ENCODE data around the gene R3HDM2.
"Not testable (repeated sequence)": the region's sequence is repeated elsewhere in the genome, so short reads cannot be mapped to it uniquely, and the experiment has no call there.

The R3HDM2 gene

GRCh38 chr12:57452937-57453509 is 22.2 kb upstream of the R3HDM2 start:
- DNase-seq (ENCODE audit: low read depth): no peak

DNA sequence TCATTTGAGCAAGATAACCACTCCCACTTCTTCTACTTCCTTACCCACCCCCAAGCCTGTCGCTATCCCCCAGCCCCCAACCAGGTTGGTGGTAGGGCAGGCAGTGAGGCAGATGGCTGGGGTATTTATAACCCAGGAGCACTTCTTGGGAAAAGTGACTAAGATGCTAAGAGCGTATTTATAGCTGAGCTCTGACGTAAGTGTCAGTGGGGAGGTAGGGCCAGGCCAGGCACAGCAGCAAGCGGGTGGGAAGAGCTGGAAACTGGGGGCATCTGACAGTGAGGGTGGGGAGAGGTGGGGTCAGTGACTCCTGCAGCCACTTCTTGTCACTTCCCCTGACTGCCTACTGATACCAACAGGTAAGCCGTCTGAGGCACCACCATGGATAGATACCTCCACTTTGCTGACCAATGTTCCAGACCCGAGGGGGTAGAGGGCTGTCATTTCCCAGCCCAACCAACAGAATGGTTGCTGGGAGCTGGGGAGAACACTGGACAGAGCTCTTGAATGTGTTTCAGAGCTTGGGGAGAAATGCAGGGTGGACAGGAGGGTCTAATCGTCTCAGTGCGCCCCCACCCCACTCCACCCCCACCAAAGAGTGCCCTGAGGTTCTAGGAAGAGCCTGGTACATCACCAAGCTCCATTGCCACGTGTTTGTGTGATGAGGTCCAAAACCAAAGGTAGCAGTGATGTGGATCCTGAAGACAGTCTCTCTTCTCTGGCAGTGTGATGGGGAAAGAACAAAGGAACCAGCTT is 21.5 kb upstream of the R3HDM2 start:
- no peak for DNase-seq (ENCODE audit: low read depth)

- DNase-seq (ENCODE audit: low read depth): no peak
Observed at GRCh38 chr12:57451233-57451778, 20.5 kb upstream of the R3HDM2 start.

GRCh38 chr12:57450057-57450456 is 19.2 kb upstream of the R3HDM2 start:
- DNase-seq (ENCODE audit: low read depth): no peak

GRCh38 chr12:57449375-57449774 is 18.5 kb upstream of the R3HDM2 start:
- no peak for DNase-seq (ENCODE audit: low read depth)

DNA sequence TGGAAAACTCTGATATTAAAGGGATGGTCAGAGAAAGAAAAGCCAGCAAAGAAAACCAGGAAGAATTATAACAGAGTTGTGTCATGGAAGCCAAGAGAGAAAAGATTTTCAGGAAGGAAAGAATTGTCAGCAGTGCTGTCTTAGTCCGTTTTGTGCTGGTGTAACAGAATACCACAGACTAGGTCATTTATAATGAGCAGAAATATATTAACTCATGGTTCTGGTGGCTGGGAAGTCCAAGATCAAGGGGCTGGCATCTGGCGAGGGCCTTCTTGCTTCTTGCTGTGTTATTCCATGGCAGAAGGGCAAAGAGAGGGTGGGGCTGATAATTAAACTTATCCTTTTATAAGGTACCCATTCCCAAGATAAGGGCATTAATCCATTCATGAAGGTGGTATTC is 17.8 kb upstream of the R3HDM2 start:
- DNase-seq (ENCODE audit: low read depth): no peak

DNA sequence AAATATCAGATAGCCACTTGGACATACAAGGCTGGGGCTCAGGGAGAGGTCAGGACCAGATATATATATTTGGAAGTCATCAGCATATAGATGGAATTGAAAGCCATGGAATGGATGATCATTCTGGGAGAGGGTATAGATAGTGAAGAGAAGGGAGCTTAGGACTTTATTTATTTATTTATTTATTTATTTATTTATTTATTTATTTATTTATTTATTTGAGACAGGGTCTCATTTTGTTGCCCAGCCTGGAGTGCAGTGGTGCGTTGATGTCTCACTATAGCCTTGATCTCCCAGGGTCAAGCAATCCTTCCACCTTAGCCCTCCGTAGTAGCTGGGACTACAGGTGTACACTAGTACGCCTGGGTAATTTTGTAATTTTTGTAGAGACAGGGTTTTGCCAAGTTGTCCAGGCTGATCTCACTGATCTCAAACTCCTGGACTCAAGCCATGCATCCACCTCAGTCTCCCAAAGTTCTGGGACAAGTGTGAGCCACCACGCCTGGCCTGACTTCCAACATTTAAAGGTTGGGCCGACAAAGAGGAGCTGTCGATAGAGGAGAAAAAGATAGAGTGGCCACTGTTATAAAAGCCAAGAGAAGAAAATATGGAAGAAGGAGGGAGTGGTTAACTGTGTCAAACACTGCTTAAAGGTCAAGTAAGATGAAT is 15.6 kb upstream of the R3HDM2 start:
- DNase-seq (ENCODE audit: low read depth): no peak

- no peak for DNase-seq (ENCODE audit: low read depth)
Observed at GRCh38 chr12:57444744-57445143, 13.9 kb upstream of the R3HDM2 start.

- not testable (repeated sequence) for DNase-seq (ENCODE audit: low read depth)
Observed at GRCh38 chr12:57444337-57444736, 13.5 kb upstream of the R3HDM2 start.

DNA sequence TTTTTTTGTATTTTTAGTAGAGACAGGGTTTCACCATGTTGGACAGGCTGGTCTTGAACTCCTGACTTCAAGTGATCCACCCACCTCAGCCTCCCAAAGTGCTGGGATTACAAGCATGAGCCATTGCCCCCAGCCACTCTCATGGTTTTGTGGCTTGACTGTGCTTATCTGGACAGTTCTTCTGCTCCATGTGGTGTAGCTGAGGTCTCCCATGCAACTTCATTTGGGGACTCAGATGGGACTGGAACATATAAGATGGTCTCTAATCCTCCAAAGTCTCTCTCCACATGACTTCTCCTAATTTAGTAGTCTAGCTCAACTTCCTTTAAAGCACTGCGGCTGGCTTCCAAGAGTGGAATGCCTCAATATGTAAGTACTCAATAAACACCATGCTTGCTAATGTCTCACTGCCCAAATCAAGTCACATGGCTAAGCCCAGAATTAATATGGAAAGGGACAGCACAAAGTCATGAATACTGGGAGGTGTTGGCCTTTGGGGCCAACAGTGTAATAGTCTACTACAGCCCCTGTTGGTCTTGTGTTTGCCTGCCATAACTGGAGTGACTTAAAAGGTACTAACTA is 11.1 kb upstream of the R3HDM2 start:
- no peak for DNase-seq (ENCODE audit: low read depth)

- not testable (repeated sequence) for DNase-seq (ENCODE audit: low read depth)
Observed at GRCh38 chr12:57441393-57441792, 10.6 kb upstream of the R3HDM2 start.

GRCh38 chr12:57439762-57440266 is 9.0 kb upstream of the R3HDM2 start:
- no peak for DNase-seq (ENCODE audit: low read depth)

DNA sequence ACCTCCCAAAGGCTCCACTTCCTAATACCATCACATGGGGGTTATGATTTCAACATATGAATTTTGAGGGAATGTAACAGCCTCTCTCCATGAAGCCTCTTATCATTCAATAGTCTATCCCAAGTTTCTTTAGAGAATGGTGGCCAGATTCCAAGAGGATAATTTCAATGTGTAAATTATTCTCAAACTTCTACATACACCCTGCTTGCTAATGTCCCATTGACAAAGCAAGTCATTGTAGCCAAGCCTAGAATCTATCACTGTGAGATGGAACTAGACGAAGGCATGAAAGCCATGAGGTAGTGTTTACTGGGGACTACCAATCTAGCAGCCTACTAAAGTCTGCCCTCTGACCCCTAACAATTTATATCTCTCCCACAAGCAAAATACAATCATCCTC is 7.6 kb upstream of the R3HDM2 start:
- DNase-seq (ENCODE audit: low read depth): no peak

DNA sequence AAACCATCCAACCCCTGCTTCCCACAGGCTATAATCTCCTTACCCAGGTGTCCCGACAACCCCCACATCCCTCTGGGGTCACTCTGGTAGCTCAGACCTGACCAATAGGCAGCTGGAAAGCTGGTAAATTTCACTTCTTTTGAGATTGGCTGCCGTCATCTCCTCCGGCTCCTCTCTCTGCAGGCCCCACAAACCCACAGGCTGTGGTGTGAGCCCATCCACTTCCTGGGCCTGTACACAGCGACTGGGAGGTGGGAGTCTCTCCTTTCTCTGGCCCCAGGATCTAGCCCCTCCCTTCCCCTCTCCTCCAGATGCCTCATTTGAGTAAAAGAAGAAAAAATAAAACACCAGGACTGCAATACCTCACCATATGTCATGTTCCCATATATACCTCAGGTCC is 4.5 kb upstream of the R3HDM2 start:
- DNase-seq (ENCODE audit: low read depth): no peak

DNA sequence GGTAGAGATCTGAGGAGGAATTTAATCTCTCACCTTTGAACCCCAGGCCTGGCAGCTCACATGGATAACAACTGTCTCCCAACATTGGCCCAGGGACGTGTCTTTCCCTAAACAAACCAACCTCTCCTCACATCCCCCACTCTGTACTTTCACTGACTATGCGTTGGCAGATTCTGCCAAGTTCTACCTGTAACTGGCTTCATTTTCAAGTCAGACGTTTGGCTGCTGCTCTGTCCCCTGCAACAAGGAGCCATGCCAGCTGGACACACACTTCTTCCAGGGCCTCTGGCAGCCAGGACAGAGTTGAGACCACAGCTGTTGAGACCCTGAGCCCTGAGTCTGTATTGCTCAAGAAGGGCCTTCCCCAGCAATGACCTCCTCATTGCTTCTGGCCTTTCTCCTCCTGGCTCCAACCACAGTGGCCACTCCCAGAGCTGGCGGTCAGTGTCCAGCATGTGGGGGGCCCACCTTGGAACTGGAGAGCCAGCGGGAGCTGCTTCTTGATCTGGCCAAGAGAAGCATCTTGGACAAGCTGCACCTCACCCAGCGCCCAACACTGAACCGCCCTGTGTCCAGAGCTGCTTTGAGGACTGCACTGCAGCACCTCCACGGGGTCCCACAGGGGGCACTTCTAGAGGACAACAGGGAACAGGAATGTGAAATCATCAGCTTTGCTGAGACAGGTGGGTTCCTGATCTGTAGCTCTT is 3.8 kb upstream of the R3HDM2 start, which contains the start of gene INHBC:
INHBC (plus strand) TSS at position 268 of the 707 bp plus-strand sequence; CDS start at position 371, 103 bp downstream.
- no peak for DNase-seq (ENCODE audit: low read depth)

- DNase-seq (ENCODE audit: low read depth): no peak
Observed at GRCh38 chr12:57433370-57433769, 2.5 kb upstream of the R3HDM2 start.

- DNase-seq (ENCODE audit: low read depth): no peak
Observed at GRCh38 chr12:57431654-57432188, 878 bp upstream of the R3HDM2 start.

DNA sequence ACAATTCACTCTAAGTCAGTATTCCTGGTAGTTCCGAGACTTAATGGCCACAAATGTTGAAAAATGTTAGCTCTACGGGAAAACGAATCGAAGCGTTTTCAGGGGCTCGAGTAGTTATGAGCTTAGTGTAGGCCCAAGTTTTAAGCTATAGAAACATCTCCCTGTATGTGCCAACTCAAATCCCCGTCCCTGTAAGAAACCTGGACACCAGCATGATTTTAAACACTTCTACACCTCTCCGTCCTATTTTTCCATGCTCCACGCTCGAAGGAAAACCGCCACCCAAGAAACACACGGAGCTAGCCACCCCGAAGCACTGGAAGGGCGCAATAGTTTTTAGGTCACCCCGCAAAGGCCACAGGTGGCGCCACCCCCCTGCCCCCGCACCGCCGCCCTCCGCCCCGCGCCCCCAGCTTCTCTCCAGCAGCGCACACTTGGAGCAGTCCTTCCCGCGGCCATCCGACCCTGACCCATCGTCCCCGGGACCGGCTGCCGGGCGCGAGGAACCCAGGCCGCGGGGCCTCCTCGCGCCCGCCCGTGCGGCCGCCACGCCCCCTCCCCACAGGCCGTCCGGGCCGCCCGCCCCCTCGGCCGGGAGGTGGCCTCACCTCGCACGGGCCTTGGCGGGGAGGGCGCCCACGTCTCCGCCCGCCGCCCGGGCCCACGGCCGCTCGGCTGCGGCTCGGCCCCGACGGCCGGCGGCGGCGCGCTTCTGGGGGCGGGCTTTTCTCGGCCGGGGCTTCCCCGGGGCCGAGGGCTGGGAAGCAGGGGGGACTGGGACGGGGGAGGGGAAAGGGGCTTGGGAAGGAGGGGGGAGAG is 522 bp downstream of the R3HDM2 start:
- DNase-seq (ENCODE audit: low read depth): no peak

- no peak for DNase-seq (ENCODE audit: low read depth)
Observed at GRCh38 chr12:57429473-57430111, 1.3 kb downstream of the R3HDM2 start.

- DNase-seq (ENCODE audit: low read depth): no peak
Observed at GRCh38 chr12:57428965-57429364, 1.9 kb downstream of the R3HDM2 start.
